ENCODE measurements around the gene RNF217.

The RNF217 gene

GRCh38 chr6:124994648-124995047, 32.4 kb downstream of the RNF217 start:
- Mint-ChIP-seq H3K27ac (peak overlapping the region in 1 of 3 experiments; percentile 43), H3K27me3 (ENCODE audit: low read depth) (no peaks in the 10 kb centered on the region), H3K36me3 (ENCODE audit: low read depth) (peaks cover 23% of the 10 kb centered on the region), H3K4me3 (peak overlapping the region in 2 of 3 experiments; percentile 9 to 64), H3K9me3 (no peaks in the 10 kb centered on the region), H3K4me1 (peaks cover 46% of the 10 kb centered on the region)
- TF ChIP-seq, protein P1, sequence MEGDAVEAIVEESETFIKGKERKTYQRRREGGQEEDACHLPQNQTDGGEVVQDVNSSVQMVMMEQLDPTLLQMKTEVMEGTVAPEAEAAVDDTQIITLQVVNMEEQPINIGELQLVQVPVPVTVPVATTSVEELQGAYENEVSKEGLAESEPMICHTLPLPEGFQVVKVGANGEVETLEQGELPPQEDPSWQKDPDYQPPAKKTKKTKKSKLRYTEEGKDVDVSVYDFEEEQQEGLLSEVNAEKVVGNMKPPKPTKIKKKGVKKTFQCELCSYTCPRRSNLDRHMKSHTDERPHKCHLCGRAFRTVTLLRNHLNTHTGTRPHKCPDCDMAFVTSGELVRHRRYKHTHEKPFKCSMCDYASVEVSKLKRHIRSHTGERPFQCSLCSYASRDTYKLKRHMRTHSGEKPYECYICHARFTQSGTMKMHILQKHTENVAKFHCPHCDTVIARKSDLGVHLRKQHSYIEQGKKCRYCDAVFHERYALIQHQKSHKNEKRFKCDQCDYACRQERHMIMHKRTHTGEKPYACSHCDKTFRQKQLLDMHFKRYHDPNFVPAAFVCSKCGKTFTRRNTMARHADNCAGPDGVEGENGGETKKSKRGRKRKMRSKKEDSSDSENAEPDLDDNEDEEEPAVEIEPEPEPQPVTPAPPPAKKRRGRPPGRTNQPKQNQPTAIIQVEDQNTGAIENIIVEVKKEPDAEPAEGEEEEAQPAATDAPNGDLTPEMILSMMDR (IDR thresholded peaks at IDR 0.05; ENCODE audit: unreplicated experiment in 3 of 3): no peak

- Mint-ChIP-seq H3K4me1 (peaks cover 42% of the 10 kb centered on the region), H3K9me3 (no peaks in the 10 kb centered on the region), H3K4me3 (no peak overlapping the region), H3K27ac (no peak overlapping the region), H3K36me3 (ENCODE audit: low read depth) (peaks cover 18% of the 10 kb centered on the region), H3K27me3 (ENCODE audit: low read depth) (no peaks in the 10 kb centered on the region)
- TF ChIP-seq, protein P1 (IDR thresholded peaks at IDR 0.05; ENCODE audit: unreplicated experiment in 3 of 3): no peak
Observed at GRCh38 chr6:124995131-124995530, 32.9 kb downstream of the RNF217 start.

DNA sequence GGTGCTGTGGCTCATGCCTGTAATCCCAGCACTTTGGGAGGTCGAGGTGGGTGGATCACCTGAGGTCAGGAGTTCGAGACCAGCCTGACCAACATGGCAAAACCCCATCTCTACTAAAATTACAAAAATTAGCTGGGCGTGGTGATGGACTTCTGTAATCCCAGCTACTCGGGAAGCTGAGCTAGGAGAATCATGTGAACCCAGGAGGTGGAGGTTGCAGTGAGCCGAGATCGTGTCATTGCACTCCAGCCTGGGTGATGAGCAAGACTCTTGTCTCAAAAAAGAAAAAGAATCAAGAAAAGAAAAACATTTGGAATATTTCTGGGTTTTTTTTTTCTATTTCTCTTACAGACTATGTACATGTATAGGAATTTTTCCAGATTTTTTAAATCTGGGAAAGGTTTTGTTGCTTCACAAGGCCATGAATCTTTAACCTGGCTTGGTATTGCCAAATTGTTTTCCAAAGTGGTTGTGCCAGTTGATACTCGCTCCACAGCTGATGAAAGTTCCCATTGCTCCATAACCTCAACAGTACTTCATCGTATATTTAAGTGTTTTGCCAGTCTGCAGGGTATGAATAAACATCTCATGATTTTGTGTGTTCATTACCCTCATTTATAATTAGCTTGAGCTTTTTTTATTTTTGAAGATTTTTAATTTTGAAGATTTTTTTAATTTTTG, 33.5 kb downstream of the RNF217 start:
- Mint-ChIP-seq H3K27ac (no peak overlapping the region), H3K27me3 (ENCODE audit: low read depth) (no peaks in the 10 kb centered on the region), H3K4me1 (peaks cover 40% of the 10 kb centered on the region), H3K4me3 (peak overlapping the region in 1 of 3 experiments; percentile 41), H3K9me3 (no peaks in the 10 kb centered on the region), H3K36me3 (ENCODE audit: low read depth) (peaks cover 17% of the 10 kb centered on the region)
- TF ChIP-seq, protein P1 (IDR thresholded peaks at IDR 0.05; ENCODE audit: unreplicated experiment in 3 of 3): no peak

GRCh38 chr6:124996411-124996810, 34.2 kb downstream of the RNF217 start:
- Mint-ChIP-seq H3K4me1 (peaks cover 40% of the 10 kb centered on the region), H3K27me3 (ENCODE audit: low read depth) (no peaks in the 10 kb centered on the region), H3K9me3 (no peaks in the 10 kb centered on the region), H3K36me3 (ENCODE audit: low read depth) (peaks cover 13% of the 10 kb centered on the region), H3K27ac (no peak overlapping the region), H3K4me3 (peak overlapping the region in 1 of 3 experiments; percentile 31)
- TF ChIP-seq, protein P1 (IDR thresholded peaks at IDR 0.05; ENCODE audit: unreplicated experiment in 3 of 3): no peak

- no peak overlapping the region for H3K27ac Mint-ChIP-seq
- TF ChIP-seq, protein P1 (IDR thresholded peaks at IDR 0.05; ENCODE audit: unreplicated experiment in 3 of 3): no peak
- no peaks in the 10 kb centered on the region for H3K9me3 Mint-ChIP-seq
- H3K4me3 Mint-ChIP-seq: peak overlapping the region in 1 of 3 experiments; percentile 20
- no peaks in the 10 kb centered on the region for H3K27me3 Mint-ChIP-seq (ENCODE audit: low read depth)
- H3K4me1 Mint-ChIP-seq: peaks cover 46% of the 10 kb centered on the region
- H3K36me3 Mint-ChIP-seq (ENCODE audit: low read depth): peaks cover 13% of the 10 kb centered on the region
Observed at GRCh38 chr6:124997196-124997875, 35.1 kb downstream of the RNF217 start.
